HG03280 (cell line): Measurements from ENCODE around the gene ATP8B3.
A peak's percentile ranks its signal among the peaks of the same experiment; 100 is the strongest.

Experiments
- ATAC-seq: cut with Tn5 transposase; IDR thresholded peaks from one replicate; pipeline ENCODE4 v1.9.1; 2021; ENCODE audit warnings: mild to moderate bottlenecking, moderate library complexity; ENCODE audit not compliant: unreplicated experiment

The ATP8B3 gene, protein sequence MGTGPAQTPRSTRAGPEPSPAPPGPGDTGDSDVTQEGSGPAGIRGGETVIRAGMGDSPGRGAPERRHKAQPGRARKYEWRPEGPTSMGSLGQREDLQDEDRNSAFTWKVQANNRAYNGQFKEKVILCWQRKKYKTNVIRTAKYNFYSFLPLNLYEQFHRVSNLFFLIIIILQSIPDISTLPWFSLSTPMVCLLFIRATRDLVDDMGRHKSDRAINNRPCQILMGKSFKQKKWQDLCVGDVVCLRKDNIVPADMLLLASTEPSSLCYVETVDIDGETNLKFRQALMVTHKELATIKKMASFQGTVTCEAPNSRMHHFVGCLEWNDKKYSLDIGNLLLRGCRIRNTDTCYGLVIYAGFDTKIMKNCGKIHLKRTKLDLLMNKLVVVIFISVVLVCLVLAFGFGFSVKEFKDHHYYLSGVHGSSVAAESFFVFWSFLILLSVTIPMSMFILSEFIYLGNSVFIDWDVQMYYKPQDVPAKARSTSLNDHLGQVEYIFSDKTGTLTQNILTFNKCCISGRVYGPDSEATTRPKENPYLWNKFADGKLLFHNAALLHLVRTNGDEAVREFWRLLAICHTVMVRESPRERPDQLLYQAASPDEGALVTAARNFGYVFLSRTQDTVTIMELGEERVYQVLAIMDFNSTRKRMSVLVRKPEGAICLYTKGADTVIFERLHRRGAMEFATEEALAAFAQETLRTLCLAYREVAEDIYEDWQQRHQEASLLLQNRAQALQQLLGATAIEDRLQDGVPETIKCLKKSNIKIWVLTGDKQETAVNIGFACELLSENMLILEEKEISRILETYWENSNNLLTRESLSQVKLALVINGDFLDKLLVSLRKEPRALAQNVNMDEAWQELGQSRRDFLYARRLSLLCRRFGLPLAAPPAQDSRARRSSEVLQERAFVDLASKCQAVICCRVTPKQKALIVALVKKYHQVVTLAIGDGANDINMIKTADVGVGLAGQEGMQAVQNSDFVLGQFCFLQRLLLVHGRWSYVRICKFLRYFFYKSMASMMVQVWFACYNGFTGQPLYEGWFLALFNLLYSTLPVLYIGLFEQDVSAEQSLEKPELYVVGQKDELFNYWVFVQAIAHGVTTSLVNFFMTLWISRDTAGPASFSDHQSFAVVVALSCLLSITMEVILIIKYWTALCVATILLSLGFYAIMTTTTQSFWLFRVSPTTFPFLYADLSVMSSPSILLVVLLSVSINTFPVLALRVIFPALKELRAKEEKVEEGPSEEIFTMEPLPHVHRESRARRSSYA (N-terminal part only)

DNA sequence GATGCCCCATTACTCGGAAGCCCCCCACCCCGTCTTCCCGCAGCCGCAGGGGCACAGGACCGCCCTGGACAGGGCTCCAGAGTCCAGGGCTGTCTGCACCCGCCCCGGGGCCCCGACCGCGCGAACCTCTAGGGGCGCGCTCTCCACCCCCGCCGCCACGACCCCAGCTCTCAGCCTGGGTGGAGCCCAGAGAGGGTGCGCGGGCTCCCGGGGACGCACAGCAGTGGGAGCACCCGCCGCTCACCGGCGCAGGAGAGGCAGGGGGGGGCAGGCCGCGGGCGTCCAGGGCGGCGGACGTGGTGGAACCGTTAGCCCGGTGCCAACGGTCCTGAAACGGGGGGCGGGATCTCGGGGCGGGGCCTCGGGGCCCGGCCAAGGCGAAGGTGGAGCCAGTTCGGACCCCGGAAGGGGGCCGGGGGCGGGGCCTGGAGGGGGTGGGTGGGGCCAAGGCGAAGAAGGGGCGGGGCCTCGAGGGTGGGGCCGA lies at the start of gene ATP8B3:
Gene ATP8B3, minus strand, starts transcription at position 335 of the 484 bp plus-strand sequence. CDS start 540 bp downstream, outside the sequence.
- ATAC-seq: peak; percentile 21

DNA sequence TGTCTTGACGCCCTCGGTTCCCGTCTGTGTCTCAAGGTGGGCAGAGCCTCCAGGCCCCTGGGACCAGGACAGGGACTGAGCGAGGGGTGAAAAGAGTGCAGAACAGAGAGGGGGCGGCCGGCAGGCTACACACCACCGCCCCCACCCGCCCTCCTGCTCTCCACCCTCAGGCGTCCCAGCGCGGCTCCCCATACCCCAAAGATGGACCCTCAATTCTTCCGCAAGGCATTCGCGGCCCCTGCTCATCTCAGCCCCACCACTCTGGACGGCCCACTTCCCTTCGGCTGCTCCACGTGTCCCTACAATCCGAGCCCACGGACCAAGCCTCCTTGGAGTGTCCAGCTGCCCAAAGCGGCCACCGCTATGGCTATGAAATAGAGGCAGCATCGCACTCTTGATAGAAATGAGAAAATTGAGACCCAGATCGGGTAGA lies 49.5 kb upstream of the ATP8B3 start:
- no peak for ATAC-seq

DNA sequence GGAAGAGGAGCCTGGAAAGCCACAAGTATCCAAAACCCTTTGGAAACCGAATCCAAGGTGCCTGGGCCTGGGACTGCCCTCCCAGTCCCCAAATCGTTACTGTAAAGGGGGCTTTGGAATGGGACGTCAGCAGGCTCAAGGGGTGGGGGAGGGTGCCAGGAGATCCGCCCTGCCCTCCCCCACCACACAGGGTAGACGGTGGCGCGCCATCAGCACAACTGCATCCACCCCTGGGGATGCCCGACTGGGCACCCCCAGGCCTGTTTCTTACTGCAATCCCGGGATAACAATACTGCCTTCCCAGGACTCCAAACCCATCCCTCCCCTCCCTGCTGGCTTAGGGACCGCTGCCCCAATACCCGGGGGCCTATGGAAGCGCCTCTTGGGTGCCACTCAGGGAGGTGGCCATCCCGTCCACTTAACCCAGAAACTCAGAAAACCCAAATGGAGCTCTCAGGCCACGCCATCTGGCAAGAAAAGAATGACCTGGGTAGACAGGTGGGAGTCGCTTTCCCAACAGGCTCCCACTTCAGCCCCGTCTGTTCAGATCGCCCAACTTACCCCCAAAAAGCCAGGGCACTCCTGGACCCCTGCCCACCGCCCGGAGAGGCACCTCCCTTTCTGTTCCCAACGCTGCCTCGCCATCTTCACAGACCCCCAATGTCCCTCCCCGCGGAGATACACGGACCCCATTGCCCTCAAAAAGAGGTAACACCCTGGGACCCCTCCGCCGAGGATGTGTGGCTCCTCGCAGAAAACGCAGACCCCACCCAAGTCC lies 48.9 kb upstream of the ATP8B3 start:
- ATAC-seq: no peak

DNA sequence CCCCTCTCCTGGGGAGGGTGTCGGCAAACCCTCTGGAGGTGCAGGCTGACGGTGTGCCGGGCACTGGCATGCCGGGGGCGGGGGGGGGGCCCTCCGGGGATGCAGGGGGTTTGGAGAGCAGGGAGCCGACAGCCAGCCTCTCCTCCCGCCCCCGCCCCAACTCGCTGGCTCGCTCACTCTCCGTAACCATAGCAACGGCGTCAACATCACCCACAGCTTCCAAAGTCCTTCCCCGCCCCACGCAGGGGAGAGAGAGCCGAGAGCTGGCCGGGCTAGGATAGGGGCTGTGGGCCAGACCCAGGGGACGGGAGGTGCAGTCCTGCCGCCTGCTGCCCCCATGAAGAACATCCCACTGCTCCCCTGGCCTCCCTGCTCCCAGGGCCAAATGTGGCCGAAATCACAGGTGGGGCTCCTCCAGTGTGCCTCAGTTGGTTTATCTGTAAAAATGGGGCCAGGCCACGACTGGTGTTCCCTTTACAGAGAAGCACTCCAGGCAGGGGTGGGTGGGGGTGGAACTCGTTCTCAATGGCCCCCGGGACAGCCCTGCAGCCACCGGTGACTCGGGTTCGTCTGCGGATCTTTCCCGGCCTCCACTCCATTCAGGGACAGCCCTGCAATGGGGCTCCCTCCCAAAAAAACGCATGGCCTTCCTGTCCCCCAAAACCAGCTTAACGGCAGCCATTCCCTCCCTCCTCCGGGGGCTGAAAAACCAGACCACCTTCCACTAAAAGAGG lies 48.1 kb upstream of the ATP8B3 start:
- ATAC-seq: no peak

DNA sequence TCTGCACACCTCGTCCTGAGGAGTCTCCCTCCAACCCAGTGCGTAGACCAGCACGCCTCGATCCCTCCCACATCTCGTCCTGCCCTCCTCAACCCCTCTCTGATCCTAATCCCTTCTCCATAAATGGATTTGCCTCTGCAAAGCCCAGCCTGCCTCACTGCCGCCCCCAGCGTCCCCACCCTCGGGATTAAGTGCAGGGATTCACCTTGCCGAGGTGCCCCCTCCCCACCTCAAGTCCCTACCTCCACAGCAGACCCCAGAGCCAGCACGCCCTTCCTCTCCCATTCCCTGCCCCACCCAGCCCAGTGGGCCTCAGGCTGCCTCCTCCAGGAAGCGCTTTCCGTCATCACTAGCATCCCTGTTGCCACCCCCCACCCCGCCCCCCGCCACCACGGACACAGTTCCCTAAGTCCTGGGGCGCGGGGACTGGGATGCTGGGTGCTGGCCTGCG lies 47.3 kb upstream of the ATP8B3 start:
- no peak for ATAC-seq

DNA sequence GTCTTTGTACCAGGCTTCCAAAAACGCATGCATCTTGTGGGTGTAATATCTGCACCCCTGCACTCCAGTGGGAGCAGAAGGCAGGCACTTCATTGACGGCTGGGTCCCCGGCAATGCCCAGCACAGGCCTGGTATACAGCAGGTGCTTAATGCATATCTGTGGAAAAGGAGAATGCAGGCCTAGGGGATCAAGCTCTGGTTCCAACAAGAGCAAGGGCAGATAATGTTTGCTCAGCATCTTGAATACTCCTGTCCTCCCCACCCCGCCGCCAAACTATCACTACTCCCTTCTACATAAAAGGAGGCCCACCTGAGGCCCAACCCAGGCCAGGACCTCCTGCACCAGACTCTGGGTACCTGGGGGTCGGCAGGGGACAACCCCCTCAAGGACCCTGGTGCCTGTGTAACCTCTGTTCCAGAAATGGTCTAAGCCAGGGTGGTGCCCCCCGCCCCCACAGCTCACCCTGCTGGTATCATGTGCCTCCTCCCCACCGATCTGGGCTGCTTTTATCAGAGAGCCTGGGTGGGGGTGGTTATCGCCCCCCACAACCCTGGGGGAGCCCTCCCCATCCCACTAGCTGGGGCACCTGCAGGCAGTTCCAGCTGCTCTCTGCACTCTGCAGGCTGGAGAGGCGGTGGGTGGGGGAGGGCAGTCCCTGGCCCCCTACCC lies 46.5 kb upstream of the ATP8B3 start:
- no peak for ATAC-seq

DNA sequence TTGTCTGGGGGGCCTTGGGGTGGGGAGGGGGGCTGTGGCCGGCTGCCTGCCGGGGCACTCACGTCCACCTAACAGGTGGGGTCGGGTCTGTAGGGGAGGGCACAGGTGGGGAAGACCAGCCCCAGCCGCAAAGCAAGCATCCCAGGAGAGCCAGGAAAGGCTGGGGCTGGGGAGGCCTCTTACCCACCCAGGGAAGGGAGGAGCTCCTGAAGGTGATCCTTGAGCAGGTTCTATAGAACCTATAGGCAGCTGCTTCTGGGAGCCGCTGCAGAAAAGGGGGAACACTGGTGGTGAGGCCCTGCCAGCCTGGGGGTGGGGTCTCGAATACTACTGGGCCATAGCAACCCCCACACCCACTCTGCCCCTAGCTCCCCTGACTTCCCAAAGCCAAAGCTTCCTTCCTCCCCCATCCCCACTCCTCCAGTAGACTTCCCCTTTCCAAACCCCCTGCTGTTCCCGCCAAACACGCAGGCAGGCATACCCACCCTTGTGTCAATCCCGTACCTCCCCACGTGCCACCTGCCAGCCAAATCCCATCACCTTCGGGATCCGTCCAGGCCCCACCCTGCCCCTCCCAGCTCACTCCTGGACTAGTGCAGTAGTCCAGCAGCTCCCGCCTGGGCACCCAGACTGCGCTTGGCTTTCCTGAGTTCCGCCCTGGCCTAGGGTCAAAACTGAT lies 45.7 kb upstream of the ATP8B3 start:
- no peak for ATAC-seq

DNA sequence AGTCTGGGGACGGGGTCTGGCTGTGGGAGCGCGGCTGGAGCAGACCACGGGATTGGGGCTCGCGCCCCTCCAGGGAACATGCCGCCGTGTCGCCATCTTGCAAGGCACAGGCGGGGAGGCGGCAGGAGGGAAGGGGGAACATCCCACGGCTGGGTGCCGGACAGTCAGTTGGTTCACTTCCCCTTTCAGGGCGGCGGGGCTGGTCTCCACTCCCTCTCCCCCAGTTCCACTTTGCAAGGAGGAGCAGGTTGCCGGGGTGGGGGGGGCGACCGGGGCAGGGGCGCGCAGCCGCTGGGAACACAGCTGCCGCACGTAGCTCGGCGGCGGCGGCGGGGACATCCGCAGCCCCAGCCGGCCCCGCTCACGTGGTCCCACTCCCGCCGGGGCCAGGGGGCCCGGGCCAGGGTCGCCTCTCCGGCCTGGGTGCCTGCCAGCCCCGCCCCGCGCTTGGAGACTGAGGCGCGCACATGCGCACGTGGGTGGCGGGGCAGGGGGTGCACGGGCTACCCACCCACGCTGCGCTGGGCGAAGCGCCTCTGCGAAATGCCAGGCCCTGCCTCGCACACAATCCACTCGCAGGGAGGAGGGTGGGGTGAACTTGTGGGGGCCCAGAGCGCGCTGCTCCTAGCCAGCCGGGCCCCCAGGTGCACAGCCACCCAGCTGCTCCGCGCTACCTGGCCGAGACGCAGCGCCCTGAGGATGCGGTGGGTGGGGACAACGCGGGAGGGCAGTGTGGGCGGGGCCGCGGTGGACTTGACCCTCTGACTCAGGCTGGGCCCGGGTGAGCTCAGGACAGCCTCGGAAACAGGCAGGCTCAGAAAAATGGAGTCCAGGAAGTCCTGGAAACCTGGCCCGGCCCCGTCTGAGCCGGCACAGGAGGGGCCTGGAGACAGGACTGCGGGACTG lies 44.9 kb upstream of the ATP8B3 start:
- ATAC-seq: no peak

DNA sequence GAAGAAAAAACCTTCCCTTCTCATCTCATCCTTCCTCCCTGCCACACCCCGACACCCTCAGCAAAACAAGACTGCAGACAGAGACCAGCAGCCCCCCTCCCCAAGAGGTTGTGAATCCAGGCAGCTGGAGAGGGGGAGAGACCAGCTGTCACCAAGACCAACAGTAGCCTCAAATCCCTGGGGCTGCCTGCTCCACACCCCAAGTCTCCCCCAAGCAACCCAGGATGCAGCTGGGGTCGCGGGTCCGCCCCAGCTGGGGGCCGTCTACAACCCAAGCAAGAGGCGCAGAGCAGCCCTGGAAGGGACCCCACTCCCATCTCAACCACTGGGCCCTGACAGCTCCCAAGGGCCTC lies 44.2 kb upstream of the ATP8B3 start:
- no peak for ATAC-seq

DNA sequence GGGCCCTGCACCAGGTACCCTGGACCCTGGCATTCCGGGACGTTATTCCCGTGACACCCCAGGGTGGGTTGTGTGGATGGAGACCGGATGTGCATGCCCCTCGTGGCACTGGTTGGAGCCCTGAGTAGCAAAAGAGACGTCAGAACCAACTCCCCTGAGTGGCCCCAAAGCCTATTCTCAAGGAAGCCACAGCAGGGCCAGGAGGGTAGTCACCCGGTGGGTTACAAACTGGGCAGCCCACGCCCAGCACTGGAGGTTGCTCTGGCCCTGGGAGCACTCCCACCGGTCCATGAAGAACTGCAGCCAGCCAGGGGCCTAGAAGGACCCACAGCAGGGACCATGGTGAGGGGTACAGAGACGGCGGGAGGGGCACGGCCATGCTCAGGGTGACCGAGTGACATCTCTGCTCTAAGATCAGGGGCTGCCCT lies 43.8 kb upstream of the ATP8B3 start:
- no peak for ATAC-seq

DNA sequence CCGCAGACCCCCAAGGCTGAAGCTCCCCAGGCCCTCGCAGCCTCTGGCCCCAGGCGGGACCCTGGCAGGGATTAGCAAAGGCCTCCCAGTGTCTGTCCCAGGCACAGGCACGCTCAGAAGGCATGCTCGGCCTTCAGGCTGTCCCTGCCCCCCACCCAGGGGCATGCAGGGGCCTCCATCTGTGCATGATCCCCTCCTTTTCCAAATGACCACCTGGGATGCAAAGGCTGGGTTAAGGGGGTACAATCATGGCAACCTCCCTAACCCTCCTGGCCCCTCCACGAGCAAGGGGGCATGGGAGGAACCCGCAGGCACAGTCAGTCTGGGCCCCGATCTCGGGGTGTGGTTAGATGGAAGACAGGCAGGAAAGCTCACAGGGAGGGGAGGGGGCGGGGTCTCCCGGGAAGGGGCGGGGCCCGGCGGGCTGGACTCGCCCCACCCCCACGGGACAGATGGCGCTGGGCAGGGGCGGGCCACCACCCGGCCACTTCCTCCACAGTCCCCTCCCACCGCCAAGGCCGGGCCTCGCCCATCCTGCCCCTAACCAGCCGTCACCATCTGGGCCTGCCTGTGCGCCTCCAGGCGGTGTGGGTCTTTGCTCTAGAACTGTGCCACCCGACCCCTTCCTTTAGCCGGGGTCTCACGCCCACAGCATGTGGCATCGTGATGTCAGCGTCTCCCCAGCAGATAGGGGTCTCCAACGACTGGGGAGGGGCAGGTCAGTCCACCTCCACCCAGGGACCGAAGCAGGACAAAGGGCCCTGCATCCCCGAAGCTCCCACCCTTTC lies 43.2 kb upstream of the ATP8B3 start:
- ATAC-seq: peak; percentile 52

DNA sequence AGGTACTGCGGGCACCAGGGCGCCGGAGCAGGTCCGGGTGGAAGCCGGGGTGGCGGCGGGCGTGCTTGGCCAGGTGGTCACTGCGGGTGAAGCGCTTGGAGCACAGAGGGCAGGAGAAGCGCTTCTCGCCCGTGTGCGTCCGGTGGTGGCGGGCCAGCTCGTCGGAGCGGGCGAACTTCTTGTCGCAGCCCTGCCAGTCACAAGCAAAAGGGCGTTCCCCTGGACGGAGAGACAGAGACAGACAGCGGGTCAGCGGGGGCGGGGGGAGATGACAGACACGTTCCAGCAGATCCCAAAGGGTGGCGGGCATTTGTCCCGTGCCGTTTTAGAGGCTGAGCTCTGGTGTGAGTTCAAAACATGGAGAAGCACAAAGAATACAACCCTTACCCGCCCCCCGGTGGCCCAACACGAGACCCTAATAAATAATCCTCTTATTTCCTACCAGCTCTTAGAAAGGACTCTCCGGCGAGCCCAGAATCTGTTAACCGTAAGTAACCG lies 42.5 kb upstream of the ATP8B3 start:
- no peak for ATAC-seq

DNA sequence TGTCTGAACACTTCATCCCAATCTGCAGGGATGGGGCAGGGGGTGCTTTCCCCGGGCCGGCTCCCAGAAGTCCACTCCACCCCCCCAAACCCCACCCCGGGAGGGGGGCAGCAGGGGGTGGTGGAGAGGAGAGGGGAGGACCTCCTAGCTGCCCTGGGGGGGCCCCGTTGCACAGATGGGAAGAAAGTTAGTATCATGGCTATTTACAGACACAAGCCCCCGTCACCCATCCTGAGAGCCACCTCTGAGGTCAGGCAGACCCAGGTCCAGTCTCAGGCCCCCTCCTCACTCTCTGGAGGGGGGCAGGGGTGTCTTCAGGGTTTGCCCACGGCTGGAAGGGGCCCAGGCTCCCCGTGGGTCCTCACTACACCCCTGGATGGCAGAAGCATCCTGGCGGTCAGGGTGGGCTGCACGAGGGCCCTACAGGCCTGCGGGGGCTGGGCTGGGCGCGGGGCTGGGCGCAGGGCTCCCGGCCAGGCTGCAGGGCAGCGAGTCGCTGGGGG lies 42.0 kb upstream of the ATP8B3 start:
- no peak for ATAC-seq

DNA sequence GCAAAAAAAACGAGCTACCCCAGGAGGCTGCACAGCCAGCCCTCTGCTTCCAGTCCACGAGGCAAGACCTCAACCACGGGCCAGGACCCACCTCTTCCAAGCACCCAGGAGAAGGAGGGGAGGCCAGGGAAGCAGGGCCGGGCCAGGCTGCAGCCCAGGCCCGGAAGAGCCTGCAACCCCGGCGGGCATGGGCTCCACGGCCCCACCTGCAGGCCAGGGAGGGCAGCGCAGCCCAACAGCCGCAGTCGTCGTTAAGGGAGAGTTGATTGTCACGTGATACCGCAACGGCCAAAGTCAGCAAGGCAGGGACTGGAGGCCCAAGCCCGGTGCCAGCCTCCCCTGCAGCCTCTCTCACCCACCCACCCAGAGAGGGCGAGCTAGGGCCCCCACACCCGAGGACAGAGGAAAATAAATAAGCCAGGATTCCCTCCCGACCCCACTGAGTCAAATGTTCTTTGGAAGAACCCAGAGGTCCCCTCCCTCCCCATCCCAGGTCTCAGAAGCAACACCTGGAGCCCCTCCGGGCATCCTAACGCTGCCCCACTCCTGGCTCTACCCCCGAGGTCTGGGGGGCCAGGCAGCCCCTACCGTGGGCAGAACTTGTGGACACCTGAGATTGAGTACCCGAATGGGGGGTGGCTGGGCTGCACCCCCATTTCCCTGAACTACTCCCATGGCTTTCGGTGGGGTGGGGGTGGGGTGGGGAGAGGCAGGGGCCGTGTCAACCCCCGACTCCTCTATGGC lies 41.4 kb upstream of the ATP8B3 start:
- peak; percentile 33 for ATAC-seq

DNA sequence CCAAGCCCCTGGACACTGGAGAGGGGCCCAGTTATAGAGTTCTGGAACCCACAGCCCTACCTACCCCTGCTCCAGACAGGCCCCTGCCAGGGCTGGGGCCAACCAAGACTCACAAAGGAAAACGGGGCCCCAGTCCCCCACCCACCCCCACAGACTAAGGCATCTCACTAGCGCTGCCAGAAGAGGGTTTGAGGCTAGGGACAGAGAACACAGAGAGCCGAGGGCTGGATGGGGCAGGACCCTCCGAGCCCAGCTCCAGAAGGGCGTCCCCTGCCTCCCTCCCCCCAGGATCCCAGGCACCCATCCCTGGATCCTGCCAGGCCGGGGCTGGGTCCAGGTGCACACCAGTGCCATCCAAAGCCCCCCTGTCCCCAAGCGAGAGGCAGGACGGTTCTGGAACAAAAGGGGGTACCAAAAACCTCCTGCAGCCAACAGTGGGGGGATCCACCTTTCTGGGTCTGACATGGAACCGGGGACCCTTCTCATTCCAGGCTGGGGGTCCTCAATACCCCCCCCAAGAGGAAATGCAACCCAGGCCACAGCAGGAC lies 40.6 kb upstream of the ATP8B3 start:
- ATAC-seq: no peak
